ENCODE data around the gene GSC2.
"Not testable (repeated sequence)": the region's sequence is repeated elsewhere in the genome, so short reads cannot be mapped to it uniquely, and the experiment has no call there.

The GSC2 gene

DNA sequence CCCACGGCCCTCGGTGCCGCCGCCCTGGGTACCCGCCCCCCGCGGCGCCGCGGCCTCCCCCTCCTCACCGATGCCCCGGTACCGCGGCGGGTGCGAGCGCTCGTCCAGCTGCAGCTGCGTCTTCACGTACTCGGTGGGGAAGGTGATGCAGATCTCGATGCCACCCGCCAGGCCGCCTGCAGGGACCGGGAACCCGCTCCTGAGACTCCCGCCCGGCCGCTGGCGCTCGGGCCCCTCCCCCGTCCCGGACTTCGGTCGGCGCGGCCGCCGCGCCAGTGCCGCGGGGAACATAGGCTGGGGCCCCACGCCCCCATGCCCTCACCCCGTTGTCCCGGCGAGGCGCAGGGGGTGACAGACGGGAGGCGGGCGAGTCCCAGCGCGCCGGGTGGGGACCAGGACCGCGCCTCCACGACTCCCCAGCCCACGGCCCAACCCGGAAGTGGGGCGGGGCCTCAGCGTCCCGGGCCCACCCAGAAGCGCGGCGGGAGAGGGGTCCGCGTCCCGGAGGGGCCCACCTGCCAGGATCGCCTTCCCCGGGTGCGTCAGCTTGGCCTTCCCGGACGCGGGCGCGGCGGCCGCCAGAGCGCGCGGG is 28.1 kb upstream of the GSC2 start:
- peak; percentile 60 for DNase-seq (ENCODE audit: low spot score)

DNA sequence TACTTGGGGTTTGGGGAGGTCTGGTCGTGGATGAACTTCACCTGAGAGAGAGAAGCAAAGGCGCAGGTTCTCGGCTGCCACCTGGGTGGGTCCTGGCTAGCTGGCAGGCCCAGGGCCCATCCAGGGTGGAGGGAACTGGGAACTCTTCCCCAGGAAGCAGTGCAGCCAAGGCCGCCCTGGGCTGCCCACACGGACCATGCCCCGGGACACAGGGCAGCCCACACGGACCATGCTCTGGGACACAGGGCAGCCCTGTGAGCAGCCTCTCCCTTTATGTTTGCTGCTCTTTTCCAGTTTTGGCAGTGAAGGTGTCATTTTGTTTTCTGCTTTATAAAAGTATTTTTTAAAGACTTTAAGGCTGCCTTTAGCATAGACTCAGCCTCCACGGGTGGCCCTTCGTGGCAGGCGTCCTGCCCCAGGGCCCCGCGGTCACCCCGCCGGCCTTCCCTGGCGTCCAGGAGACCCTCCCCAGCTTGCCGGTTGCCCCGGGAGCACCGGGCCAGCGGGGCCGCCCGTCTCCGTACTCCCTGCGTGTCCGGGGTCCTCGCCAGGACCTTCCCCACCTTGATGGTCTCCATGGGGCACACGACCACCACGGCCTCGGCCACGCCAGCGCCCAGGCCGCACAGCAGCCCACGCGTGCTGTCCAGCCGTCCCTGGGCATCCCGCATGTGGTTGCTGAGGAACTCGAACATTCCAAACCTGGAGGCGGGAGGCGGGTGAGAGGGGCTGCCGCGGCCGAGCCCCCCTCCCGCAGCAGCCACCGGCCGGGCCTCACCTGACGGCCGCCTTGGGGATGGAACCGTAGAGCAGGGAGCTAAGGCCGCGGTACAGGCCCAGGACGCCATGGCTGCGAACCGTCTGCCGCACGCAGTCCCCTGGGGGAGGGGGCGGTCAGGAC is 27.3 kb upstream of the GSC2 start:
- no peak for DNase-seq (ENCODE audit: low spot score)

DNA sequence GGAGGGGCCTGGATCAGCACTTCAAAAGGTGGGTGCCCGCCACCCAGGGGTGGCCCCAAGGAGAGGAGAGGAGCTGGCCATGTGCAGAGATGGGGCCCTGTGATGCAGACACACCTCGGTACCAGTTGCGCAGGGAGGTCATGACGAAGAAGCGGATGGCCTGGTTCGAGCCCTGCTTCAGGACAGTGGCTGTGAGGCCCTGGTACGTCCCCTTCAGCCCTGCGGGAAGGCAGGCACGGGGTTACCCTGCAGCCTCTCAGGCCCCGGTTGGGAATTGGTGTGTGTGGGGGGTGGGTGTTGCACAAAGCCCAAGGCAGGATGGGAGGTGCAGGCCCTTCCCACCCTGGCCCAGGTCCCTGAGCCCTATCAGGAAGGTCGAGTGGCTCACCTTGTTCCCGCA is 26.6 kb upstream of the GSC2 start:
- DNase-seq (ENCODE audit: low spot score) = no peak

DNA sequence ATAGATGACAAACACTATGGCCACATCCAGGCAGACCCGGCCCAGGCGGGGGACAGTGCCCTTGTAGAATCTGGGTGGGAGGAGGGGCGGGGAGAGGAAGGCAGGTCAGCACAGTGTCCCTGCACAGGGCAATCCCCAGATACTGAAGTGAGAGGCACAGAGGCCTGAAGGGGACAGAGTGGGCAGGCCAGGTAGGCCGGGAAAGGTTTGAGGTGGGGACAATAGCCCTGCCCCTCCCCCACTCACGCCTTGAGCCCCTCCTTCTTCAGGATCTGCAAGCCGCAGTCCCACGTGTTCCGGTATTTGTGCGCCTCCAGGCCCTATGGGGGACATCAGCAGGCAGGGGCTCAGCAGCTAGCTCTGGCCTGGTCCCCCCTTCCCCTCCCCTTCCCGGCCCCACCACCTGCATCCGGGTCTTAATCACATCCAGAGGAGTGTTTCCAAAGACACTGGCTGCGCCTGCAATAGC is 26.1 kb upstream of the GSC2 start:
- DNase-seq (ENCODE audit: low spot score) = no peak

DNA sequence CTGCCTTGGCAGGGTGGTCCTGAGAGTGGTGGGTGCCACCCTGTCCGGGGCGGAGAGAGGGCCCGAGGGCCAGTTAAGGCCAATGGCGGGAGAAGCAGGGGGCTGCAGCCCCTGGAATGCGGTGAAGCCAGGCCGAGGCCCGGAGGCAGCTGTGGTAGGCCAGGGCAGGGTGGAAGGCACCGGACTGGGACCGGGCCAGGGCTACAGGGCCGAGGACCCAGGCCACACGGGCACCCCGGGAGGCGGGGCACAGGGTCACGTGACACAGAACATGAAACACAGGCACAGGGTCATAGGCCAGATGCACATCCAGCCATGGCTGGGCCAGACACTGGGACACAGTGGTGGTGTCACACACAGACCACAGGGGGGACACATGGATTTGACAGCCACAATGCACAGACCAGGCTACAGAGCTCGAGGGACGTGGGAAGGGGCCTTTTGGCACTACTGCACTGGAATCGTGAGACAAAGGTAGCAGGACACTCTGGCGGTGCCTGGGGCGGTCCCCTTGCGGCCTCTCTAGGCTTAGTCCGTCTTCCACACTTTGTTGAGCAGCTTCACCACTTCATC is 25.6 kb upstream of the GSC2 start:
- DNase-seq (ENCODE audit: low spot score) = no peak

DNA sequence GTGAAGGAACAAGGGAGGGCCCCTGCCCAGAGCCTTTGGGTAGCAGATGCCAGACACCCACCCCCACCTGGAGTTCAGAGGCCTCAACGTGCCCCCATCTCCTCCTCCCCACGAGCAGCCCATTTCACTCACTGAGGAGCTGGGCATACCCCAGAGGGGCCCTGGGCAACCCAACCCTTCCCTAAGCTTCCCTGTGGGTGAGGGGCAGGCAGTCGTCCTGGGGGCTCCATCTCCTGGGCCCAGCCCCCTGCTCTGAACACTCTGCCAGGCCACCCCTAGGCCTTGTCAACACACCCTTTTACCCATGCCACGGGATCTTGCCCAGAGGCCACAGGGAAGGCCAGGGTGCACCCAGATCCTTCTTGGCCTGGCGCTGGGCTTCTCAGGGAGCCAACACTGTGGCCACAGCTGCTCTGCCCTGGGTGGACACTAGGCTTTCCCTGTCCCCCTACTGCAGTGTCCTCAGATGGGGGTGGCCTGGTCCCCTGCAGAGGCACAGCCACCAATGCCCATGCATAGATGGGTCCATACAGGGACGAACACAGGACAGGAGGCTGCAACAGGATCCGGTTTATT is 25.0 kb upstream of the GSC2 start:
- DNase-seq (ENCODE audit: low spot score) = no peak

DNA sequence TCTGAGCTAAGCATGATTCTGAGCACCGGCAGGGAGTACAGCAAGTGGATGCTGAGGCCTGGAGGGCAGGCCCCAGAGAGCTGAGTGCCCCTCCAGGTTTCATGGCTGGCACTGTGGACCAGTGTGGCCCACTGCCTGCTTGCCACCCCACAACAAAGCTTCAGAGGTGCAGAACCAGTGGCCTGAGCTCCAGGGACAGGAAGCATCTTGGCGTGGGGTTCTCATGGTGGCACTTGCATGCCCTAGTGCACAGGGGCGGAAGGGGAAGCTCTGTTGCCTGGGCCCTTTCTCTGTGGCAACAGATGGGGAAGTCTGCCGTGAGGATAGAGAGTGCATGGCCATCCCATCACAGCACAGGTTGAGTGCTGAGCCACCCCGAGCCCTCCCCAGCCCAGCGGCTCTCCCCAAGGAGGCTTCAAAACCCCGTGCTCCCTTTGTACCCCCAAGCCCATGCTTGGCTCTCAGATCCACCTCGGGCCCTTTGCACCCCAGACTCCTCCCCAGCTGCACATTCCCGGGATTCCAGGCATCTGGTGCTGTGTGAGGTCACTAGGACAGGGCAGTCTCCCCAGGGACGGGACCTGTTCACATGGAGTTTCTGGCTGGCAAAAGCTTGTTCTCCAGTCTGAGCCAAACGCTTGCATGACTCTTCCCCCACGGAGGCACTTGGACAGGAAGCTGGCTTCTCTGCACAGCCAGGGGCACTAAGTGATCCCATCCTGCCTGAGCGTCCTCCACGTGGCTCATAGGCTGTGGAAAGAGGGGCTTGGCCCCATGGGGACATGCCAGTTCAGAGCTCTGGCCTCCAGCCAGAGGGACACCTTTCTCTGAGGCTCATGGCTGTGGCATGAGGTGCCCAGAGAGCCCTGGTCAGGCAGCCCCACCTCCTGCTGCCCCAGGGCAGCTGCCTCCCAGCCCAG is 24.3 kb upstream of the GSC2 start:
- DNase-seq (ENCODE audit: low spot score) = peak; percentile 56

DNA sequence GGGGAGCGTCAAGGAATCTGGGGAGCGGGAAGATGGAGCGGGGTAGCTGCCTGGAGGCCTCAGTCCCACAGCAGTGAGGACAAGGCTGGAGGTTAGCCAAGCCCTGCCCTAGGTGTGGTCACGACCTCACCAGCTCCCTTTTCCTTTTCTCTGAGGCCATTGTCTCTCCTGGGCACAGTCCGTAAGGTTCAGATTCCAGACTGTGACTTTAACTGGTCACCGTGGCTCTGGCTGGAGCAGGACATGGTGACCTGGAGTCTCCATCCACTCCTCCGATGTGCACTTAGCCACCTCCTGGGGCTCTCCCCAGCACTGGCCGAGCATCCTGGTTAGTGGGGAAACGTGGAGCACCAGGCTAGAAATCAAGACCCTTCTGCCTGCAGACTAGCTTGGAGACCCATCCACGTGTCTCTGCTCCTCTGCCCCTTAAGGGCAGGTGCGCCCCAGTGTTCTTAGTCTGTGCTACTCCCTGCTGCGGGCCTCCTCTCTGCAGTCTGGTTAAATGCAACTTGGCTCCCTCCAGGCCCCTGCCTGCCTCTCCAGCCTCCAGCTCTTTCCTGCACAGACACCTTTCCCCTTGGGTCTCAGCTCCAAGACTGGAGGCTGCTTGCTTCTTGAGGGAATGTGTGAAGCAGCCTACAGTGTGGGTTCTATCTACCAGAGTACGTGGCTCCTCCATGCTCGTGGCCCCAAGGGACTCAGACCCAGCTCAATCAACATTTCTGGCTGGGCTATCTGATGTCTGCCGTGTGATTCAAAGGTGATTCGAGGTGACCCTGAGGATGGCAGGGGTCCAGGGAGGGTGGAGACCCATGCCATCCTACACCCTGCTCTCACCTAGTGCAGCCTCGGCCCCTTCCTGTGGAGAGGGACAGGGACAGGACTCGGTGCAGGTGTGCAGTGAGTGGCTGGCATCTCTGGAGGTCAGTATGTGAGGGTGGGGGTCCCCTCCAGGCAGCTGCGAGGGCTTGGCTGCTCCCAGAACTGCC is 23.2 kb upstream of the GSC2 start:
- DNase-seq (ENCODE audit: low spot score) = no peak

DNA sequence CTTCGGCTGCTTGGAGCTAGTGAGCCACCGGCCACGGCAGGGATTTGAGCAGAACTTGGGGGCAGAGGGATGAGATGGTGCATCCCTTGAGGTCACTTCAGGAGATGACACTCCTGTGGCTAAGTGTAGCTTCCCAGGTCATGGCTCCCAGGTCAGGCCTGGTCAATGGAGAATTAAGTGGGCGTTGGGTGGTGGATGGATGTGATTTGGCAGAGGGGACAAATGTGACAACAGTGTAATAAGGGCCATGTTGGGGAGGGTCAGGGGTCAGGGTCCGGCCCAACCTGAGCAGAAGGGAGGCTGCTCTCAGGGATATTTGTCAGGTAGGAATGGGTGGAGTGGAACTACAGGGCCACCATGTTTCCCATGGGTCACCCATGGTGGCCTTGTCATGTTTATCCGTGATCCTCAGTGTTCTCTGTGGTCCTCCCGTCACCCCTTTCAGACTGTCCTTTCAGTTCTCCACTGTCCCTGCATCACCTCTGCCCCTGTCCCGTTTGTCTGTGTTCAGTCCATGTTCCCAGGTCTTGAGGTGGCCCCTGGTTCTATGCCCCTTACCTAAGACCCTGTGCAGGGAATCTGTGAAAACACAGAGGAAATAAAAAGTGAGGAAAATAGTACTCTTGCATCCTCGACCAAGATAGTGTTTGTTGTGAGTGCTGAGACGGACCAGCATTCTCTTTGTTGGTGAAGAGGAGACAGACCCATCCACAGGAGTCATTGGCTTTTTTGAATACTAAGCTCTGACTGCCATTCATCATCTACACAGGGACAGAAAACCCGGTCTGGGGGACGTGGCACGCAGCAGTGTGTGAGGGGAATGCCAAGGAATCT is 22.3 kb upstream of the GSC2 start:
- no peak for DNase-seq (ENCODE audit: low spot score)

DNA sequence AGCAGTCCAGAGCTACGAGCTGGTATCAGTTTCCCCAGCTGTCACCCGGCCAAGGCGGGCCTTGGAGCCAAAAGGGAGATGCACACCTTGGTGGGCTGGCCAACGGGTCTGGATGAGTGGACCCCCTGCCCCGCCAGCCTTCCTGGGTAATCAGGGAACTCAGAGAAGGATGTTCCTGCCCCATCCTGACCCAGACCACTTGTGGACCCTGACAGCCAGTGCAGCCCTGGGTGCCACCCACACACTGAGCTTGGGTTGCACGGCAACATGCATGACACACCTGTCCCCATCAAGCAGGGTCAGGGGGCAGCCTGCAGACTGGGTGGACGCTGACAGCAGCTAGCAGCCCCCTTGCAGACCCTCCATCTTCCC is 19.8 kb upstream of the GSC2 start:
- no peak for DNase-seq (ENCODE audit: low spot score)

DNA sequence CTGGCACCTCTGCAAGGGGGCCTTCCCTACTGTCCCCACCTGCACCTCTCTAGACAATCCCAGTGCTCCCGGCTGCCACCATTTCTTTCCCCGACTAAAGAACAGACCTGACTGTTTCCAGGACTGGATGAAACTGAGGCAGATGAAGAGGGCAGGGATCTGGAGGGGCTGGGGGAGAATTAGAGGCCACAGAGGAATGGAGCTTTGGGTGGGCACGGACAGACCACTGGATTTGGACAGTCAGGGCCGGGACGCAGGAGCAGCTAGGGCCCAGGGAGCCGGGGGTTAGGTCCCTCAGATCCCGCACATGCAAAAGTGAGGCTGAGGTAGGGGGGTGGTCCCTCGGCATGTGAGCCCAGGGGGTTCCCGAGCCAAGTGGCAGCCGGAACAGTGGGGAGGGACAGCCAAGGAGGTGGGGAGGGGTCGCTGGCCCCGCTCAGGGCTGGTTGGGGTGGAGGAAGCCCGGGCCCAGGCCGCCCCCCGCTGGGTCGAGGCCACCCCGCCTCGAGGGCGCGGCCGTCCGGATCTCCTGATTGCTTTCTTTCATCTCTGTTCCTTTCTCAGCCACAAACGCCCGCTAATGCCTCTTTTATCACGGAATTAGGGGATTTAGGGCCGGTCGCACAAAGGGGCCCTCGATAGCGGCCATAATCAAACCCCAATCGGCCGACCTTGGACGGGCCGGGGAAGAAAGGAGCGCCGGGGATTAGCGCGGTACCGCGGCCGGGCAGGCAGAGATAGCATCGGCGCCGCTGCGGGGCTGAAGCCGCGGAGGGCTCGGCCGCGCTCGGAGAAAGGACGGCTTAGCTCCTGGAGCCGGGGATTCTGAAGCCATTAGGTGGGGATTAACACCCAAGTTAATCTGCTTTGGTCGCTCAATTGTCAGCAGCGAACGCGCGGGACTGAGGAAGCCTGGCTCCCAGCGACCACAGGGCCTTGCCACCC is 19.2 kb upstream of the GSC2 start:
- DNase-seq (ENCODE audit: low spot score) = no peak

DNA sequence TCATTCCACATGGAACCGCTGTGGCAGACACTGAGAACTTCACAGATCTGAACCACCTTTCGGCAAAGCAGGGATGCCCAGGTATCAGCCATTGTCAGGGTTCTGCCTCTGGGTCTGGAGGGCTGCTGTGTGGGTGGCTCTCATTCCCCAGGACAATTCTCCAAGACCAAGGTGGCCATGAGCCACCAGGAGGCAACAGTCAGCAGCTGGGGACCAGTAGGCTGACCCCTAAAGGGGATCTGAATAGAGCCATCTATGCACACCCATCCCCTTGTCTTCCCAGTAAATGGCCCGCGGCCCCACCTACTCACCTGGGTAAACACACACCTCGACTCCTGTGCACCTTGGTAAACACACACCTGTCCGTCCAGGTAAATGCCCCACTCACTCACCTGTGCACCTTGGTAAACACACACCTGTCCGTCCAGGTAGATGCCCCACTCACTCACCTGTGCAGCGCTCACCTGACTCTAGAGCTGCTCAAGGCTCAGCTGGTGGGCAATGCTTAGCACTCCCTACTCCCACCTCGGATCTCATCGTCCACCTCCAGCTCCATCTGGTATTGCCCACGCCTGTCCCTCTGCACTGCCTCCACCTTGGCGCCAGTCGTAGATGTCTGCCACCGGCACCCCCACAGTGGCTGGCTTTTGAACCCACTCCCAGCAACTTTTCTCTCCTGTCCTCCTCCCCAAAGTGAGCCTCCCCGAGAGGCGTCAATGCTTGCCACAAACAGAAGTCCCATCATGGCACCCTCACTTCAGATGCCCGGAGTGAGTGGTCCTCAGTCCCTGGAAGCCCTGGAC is 18.2 kb upstream of the GSC2 start:
- DNase-seq (ENCODE audit: low spot score) = no peak

DNA sequence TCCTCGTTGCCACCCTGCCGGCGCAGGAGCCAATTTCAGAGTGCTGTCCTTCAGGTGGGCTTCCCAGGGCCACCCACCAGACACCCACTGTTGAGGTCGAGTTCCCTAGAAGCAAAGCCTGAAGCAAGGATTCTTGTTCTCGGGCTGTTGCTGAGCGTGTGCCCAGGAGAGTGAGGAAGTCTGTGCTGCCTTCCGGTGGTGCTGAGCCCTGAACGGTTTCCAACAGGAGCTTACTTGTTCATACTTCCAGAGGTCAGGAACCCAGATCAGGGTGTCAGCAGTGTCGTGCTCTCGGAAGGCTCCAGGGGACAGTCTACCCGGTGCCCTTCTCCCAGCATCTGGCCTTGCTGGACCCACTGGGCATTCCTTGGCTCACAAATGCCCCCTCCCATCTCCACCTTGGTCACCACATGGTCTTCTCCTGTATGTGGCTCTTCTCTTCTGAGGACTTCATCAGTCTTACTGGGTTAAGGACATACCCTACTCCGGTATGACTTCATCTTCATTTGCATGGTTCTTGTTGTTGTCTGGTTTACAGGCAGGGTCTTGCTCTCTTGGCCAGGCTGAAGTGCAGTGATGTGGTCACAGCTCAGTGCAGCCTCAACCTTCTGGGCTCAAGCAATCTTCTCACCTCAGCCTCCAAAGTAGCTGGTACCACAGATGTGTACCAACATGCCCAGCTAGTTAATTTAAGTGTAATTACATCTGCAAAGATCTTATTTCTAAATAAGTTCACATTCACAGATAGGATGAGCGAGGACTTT is 17.2 kb upstream of the GSC2 start:
- DNase-seq (ENCODE audit: low spot score) = no peak

DNA sequence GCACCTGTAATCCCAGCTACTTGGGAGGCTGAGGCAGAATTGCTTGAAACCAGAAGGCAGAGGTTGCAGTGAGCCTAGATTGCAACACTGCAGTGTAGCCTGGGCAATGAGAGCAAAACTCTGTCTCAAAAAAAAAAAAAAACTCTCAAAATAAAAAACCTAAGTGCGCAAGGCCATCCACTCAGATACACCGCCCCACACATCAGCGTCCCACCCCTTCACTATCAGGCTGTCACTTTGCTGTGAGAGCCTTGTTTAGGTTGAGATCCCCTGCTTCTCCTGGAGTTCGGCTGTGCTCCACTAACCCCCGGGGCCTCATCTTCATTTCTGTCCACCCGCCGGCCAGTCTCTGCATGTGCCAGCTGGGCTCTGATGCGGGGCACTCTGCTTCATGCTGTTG is 16.3 kb upstream of the GSC2 start:
- DNase-seq (ENCODE audit: low spot score) = no peak

DNA sequence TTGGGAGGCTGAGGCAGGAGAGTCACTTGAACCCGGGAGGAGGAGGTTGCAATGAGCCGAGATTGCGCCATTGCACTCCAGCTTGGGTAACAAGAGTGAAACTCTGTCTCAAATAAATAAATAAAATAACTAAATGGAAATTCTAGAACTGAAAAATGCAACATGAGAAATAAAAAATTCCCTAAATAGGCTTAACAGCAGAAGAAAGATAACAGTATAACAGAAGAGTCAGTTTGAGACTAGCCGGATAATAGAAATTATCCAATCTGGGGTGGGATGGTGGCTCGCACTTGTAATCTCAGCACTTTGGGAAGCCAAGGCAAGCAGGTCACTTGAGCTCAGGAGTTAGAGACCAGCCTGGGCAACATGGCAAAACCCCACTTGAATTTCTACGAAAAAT is 14.3 kb upstream of the GSC2 start:
- no peak for DNase-seq (ENCODE audit: low spot score)

DNA sequence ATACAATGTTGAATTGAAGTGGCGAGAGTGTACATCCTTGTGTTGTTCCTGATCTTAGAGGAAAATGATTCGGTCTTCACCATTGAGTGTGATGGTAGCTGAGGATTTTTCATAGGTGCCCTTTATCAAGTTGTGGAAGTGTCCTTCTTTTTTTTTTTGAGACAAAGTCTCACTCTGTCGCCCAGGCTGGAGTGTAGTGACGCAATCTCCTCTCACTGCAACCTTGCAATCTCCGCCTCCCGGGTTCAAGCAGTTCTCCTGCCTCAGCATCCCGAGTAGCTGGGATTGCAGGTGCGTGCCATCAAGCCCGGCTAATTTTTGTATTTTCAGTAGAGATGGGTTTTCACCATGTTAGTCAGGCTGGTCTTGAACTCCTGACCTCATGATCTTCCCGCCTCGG is 8.6 kb upstream of the GSC2 start:
- not testable (repeated sequence) for DNase-seq (ENCODE audit: low spot score)

DNA sequence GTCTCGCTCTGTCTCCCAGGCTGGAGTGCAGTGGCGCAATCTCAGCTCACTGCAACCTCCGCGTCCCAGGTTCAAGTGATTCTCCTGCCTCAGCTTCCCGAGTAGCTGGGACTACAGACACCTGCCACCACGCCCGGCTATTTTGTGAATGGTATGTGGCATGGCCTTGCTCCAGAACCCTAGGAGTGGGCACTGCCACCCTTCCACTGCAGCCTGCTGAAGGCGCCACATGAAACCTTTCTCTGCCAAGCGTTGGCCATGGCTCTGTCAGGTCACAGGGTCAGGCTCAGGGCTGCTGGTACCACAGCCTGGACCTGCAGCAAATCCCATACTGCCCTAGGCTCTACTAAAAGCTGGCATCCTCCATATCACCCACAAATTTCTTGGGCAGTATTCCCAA is 6.0 kb upstream of the GSC2 start:
- not testable (repeated sequence) for DNase-seq (ENCODE audit: low spot score)

Data from AG20443 (cell line).